Omental fat pad (tissue), 4 donors: ENCODE measurements around the gene EEPD1. TPM values are rescaled to one million over a fixed set of nuclear protein-coding genes. Genes with fewer than 3 reads are reported as not detected.

Experiments used
- ATAC-seq: fragments of 150-250 bp; one replicate; pipeline ENCODE4 v1.9.1; 2016; ENCODE audit warnings: mild to moderate bottlenecking, moderate library complexity; ENCODE audit not compliant: low FRiP score
- DNase-seq: peaks from one replicate; pipeline ENCODE4 v3.0.0-alpha.2; 2019; ENCODE audit warnings: low spot score
- small RNA-seq: library from RNA; depleted of rRNA; stranded (forward); fragments of <200 nt; gene quantifications from one replicate; pipeline ENCODE3, GENCODE V24; 2016
- total RNA-seq, 4 donors: library from RNA; depleted of rRNA; stranded (reverse); fragments of >200 nt; gene quantifications; one replicate each; pipeline ENCODE4 v1.1.0, GENCODE V29; 2016
- TF ChIP-seq, protein P1 (sequence below), 3 donors: fragments of 450-650 bp; IDR thresholded peaks; one replicate each; pipeline ENCODE4 v1.5.1; 2016 to 2017; ENCODE audit warnings: antibody characterized with exemption in 3 of 3, mild to moderate bottlenecking in 3 of 3, moderate library complexity in 2 of 3

Gene EEPD1
- total RNA-seq, 4 donors from 2014 or later = 6.5 to 23.0 (median 20.1) TPM

DNA sequence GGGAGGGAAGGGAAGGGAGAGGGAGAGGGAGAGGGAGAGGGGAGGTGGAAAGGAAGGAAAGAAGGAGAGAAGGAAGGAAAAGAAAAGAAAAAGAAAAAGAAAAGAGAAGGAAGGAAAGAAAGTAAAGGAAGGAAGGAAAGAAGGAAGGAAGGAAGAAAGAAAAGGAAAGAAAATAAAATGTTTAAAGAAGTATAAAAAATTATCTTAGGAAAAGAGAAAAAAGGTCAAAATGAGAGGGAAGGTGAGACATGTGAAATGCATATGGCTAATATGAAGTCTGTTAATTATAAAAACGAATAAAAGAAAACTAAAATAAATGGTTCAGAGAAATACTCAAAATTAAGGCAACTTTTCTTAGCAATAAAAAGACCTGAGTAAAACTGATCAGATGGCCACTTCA lies 190.5 kb downstream of the EEPD1 start:
- TF ChIP-seq, protein P1, sequence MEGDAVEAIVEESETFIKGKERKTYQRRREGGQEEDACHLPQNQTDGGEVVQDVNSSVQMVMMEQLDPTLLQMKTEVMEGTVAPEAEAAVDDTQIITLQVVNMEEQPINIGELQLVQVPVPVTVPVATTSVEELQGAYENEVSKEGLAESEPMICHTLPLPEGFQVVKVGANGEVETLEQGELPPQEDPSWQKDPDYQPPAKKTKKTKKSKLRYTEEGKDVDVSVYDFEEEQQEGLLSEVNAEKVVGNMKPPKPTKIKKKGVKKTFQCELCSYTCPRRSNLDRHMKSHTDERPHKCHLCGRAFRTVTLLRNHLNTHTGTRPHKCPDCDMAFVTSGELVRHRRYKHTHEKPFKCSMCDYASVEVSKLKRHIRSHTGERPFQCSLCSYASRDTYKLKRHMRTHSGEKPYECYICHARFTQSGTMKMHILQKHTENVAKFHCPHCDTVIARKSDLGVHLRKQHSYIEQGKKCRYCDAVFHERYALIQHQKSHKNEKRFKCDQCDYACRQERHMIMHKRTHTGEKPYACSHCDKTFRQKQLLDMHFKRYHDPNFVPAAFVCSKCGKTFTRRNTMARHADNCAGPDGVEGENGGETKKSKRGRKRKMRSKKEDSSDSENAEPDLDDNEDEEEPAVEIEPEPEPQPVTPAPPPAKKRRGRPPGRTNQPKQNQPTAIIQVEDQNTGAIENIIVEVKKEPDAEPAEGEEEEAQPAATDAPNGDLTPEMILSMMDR (IDR thresholded peaks at IDR 0.05) = no peak
- no peak for ATAC-seq
- DNase-seq = no peak

DNA sequence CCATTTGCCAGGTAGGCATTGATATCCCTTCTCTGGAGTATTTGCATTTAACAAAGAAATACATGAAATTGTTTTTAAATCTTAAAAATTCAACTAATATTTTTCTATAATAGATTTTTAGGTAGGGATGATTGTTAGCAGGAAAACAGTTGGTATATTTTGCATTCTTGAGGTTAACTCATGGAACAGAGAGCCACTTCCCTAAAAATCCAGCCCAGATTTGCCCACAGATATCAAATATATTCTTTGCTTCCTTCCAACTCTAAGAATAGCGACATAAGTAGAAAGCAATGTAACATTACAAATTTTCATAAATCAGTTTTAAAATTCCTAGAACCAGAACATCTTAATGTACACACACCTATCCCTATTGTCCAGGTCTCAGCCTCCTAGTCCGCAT lies 191.6 kb downstream of the EEPD1 start:
- DNase-seq (no peak), ATAC-seq (no peak)
- TF ChIP-seq, protein P1 (IDR thresholded peaks at IDR 0.05) = no peak

DNA sequence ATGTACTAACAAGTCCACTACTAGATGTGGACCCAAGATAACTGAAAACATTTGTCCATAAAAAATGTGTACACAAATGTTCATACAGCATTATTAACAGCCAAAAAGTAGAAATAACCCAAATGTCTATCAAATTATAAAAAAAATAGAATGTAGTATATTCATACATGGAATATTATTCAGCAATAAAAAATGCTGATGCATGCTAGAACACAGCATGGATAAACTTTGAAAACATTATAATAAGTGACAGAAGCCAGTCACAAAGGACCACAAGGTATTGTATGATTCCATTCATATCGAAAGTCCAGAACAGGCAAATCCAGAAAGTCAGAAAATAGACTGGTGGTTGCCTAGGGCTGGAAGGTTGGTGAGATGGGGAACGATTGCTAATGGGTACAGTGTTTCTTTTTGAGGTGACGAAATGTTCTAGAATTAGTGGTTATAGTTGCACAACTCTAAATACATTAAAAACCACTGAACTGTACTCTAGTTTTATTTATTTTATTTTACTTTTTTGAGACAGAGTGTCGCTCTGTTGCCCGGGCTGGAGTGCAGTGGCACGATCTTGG lies 193.3 kb downstream of the EEPD1 start:
- TF ChIP-seq, protein P1 (IDR thresholded peaks at IDR 0.05) = no peak
- no peak for ATAC-seq
- DNase-seq = no peak

DNA sequence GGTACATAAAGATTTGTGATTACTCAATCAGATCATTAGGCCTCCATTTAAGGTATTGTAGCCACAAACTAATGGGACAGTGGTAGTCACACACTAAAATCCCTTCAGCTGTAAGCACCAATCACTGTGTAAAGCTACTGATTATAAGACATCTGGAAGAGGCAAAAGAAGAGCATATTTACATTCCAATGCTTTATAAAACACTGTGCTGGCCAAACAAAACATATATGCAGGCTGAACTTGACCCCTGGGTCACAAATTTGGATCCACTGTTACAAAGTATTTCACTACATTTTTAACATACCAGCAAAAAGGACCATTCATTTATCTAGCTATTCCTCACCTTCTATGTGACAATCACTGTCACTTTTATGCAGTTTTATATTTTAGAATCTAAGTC lies 195.2 kb downstream of the EEPD1 start:
- DNase-seq (no peak), ATAC-seq (no peak)
- TF ChIP-seq, protein P1 (IDR thresholded peaks at IDR 0.05) = no peak

DNA sequence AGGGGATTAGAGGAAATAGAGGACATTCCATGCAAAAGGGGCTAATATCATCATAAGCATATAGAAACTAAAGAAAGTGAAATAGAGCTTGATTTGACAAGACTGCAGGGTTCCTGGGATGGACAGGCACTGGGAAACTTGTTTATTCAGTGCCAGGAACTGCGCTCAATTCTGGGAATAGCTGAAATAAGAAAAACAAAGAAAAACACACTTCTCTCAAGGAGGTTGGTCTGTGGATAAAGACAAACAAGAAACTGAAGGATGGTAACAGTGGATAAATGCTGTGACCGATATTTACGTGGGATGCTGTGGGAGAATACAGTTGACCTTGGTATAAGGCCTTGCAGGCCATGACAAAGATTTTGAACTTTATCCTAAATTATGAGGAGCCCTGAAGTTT lies 195.7 kb downstream of the EEPD1 start:
- TF ChIP-seq, protein P1 (IDR thresholded peaks at IDR 0.05) = no peak
- ATAC-seq = no peak
- DNase-seq = no peak

DNA sequence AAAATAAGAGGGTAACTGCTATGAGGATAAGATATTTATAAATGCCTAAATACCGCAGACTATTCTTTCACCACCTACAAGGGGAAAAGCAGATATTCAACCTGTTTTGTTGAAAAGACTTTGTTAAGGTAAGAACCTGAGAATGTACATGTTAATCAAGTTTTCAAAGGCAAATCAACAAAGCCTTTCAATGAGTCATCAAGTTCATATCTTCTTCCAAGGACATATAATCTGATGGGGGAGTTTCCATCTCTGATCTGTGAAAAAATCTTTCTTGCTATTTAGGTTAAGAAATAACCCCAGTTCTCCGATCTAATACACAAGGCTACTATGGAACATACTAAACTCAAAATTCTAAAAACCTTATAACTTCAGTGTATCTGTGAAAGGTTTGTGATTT lies 196.6 kb downstream of the EEPD1 start:
- ATAC-seq (no peak), DNase-seq (no peak)
- TF ChIP-seq, protein P1 (IDR thresholded peaks at IDR 0.05) = no peak

Small RNA genes lying within 50 kb of the gene (small RNA-seq; reads per million reads assigned to genes)
- not detected for gene AC006960.1
- gene AC007327.1 = not detected
- not detected for gene RF00019

Other genes starting within 250 kb of the EEPD1 start
- gene ANLN, start 236.6 kb downstream of the EEPD1 start, total RNA-seq = 10 to 100 TPM in 2 of 4 donors, 1 to 10 TPM in 2; 2.7 to 10.2 (median 6.4) TPM